Spinal cord (tissue), 10 donors: Measurements from ENCODE around the gene COL13A1. TPM values are rescaled to one million over a fixed set of nuclear protein-coding genes. Genes with fewer than 3 reads are reported as not detected.

Experiments
- DNase-seq, 6 donors: peaks; one replicate each; pipeline versions ENCODE4 v3.0.0 to v3.0.0-alpha.2; 2013 to 2015; ENCODE audit warnings: low spot score in 6 of 6, low read depth in 4 of 6
- H3K27ac ChIP-seq: one replicate; pipeline ENCODE4 v1.5.1; 2013; ENCODE audit warnings: low read depth, low read length, control low read depth
- H3K27me3 ChIP-seq: one replicate; pipeline ENCODE4 v1.6.1; 2013; ENCODE audit warnings: low read length; ENCODE audit not compliant: control insufficient read depth, insufficient read depth
- H3K36me3 ChIP-seq: one replicate; pipeline ENCODE4 v1.6.1; 2013; ENCODE audit warnings: low read length; ENCODE audit not compliant: control insufficient read depth, insufficient read depth
- H3K4me1 ChIP-seq: one replicate; pipeline ENCODE4 v1.6.1; 2013; ENCODE audit warnings: low read length; ENCODE audit not compliant: control insufficient read depth, insufficient read depth
- H3K4me3 ChIP-seq: one replicate; pipeline ENCODE4 v1.5.1; 2013; ENCODE audit warnings: low read depth, low read length, control low read depth
- H3K9me3 ChIP-seq: one replicate; pipeline ENCODE4 v1.6.1; 2013; ENCODE audit warnings: low read length; ENCODE audit not compliant: control insufficient read depth, insufficient read depth
- WGBS: methylation state at CpG from one replicate; pipeline ENCODE4 v1.1.5; 2013; ENCODE audit warnings: missing lambda C conversion rate; ENCODE audit not compliant: insufficient coverage; 5-methylcytosine and 5-hydroxymethylcytosine counted together
- polyA plus RNA-seq, 2 donors: library from polyadenylated mRNA; unstranded; fragments of 120-200 nt; gene quantifications; one replicate each; pipeline ENCODE4 v1.2.1, GENCODE V29; 2013; ENCODE audit not compliant: insufficient read length in 2 of 2
- total RNA-seq, 2 donors: library from RNA; depleted of rRNA in 1 of 2; stranded (reverse); fragments of 120-200 nt in 1 of 2; fragments of >200 nt in 1 of 2; gene quantifications; one replicate each; pipeline versions ENCODE4 v1.2.3 to v1.2.4, GENCODE V29; 2013 to 2014
- donor health status: healthy.

The COL13A1 gene
- total and polyA plus RNA-seq, 4 donors: 11.4 to 44.0 (median 22.1) TPM

DNA sequence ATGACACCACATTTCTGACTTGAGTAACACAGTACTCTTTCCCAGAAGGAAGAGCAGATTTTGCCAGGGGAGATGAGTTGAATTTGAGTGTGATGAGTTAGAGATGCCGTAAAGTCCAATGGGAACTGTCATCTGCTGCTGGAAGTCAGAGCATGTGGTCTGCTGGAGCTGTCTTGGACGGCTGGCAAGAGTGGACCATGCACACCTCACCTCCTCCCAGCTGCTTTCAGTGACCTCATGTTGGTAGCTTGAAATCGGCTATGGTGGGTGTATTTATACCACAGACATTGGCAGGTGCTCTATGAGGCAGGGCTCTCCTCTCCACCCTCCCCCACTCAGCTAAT lies 82.3 kb downstream of the COL13A1 start:
- Histone ChIP-seq H3K4me3 (no peak overlapping the region), H3K36me3 (no peaks in the 10 kb centered on the region), H3K27ac (no peak overlapping the region), H3K9me3 (no peaks in the 10 kb centered on the region), H3K4me1 (peaks cover 20% of the 10 kb centered on the region), H3K27me3 (no peaks in the 10 kb centered on the region)
- WGBS: 91% methylated on average over 1 of the region's 3 CpGs
- no peak for DNase-seq

DNA sequence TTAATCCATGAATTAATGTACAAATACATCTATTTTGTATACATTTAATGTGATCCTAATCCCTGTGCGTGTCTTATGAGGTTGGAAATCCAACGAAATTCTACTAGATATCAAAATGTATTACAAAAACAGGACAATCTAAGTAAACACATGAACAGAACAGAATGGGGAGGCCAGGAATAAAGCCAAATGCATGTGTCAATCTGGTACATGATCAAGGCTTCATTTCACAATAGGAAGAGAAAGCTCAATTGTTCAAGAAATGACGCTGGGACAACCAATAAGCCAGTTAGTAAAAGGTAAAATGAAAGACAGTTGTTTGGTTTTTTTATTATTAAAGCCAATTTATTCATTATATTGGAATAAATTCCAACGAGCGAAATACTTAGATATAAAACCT lies 83.0 kb downstream of the COL13A1 start:
- Histone ChIP-seq H3K9me3 (no peaks in the 10 kb centered on the region), H3K4me1 (peaks cover 18% of the 10 kb centered on the region), H3K4me3 (no peak overlapping the region), H3K27me3 (no peaks in the 10 kb centered on the region), H3K27ac (no peak overlapping the region), H3K36me3 (no peaks in the 10 kb centered on the region)
- no peak for DNase-seq
- no CpG with 5 or more reads among the region's 5 CpGs for WGBS

DNA sequence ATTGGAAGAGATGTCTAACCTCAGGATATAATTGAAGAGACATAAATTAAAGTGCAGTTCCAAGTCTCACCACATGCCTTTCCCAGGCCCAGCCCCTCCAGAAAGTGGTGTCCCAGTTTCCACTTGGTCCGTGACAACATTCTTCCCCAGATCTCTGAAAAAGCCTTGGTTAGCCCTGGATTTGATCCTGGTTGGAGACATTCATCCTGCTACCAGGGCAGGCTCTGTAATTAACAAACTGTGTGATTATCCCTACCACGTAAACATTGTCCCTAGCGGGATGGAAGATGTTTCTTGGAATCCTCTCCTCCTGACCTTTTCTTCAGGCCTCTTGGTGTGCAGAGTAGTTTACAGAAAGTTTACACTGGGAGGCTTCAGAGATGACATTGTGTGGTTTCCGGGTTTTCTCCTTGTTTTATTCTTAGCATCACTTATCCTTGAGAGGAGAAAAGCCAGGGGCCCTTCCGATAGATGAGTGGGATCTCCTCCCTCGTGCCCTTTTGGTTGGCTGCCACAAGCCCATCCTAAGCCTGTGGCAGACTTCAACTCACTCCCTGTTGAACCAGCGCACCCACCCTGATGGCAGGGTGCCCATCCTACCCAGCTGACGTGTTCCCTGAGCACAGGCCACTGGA lies 83.8 kb downstream of the COL13A1 start:
- no peak overlapping the region for H3K27ac ChIP-seq
- H3K9me3 ChIP-seq: no peaks in the 10 kb centered on the region
- 69% methylated on average over 4 of the region's 8 CpGs for WGBS
- H3K4me3 ChIP-seq: no peak overlapping the region
- peaks cover 13% of the 10 kb centered on the region for H3K4me1 ChIP-seq
- no peaks in the 10 kb centered on the region for H3K27me3 ChIP-seq
- H3K36me3 ChIP-seq: no peaks in the 10 kb centered on the region
- no peak for DNase-seq

DNA sequence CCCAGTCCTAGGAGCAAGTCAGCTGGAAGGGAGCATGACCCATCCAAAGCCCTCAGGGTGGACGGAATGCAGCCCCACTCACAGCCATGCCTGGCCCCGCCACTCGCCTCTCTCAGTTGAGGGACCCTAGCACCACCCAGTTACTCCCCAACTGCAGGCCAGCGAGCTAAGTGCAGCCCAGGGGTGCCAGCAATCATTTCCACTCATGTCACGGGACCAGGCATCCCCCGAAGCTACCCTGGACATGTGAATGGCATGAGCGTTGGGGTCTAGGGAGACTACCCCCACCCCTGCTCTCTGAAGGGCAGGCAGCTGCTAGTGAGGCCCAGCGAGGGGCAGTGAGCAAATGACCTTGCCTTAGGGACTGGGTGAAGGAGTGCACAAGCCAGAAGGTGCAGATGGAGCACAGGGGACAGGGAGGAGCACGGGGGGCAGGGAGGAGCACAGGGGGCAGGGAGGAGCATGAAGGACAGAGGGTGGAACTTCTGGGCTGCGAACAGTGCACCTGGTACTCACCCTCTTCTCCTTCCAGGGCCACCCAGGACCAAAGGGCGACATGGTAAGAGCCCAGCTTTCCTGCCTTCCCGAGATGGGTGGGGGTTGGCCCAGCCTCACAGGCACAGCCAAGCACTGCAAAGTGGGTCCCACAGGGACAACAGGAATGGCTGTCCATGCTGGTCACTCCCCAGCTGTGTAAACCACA lies 87.3 kb downstream of the COL13A1 start:
- 87% methylated on average over 11 of the region's 12 CpGs for WGBS

DNA sequence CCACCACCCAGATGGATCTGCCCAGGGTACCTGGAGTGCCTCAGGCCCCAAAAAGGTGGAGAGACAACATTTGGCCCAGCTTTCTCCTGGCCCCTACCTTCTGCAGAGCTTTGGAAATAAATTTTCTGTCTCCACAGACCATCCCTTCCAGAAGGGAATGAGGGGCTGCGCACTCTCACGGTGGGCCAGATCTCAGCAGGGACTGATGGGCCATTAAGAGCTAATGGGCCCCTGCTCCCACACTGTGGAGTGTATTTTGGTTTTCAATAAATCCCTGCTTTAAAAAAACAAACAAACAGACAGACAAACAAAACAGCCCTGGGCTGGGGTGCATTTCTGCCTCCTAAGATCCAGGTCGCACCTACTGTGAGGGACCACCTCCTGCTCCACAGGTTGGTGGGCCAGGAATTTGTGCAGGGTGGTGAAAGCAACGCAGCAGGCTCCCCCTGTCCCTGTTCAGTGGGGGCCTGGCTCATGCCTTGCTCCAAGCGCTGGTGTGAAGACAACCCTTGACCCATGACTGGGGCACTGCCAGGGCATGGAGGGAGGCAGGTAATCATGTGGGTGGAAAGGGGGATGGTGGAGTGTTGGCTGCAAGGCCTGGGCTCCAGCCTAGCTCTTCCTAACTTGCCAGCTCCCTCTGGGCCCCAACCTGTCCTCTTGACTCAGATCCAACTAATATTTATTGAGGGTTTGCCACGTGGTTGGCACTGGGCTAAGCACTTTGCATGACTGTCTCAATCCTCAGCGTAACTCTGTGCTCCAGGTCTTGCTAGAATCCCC lies 88.5 kb downstream of the COL13A1 start:
- H3K9me3 ChIP-seq: no peaks in the 10 kb centered on the region
- H3K27me3 ChIP-seq: no peaks in the 10 kb centered on the region
- no peaks in the 10 kb centered on the region for H3K36me3 ChIP-seq
- peak in 1 of 6 donors; percentile 69 for DNase-seq
- 80% methylated on average over 4 of the region's 7 CpGs for WGBS
- no peak overlapping the region for H3K27ac ChIP-seq
- H3K4me1 ChIP-seq: peaks cover 6% of the 10 kb centered on the region
- no peak overlapping the region for H3K4me3 ChIP-seq

More for the DNA sequence above, 87.3 kb downstream of the COL13A1 start:
- Histone ChIP-seq H3K4me1 (peaks cover 3% of the 10 kb centered on the region), H3K27me3 (no peaks in the 10 kb centered on the region), H3K4me3 (no peak overlapping the region), H3K9me3 (no peaks in the 10 kb centered on the region), H3K27ac (no peak overlapping the region), H3K36me3 (no peaks in the 10 kb centered on the region)
- DNase-seq: no peak

DNA sequence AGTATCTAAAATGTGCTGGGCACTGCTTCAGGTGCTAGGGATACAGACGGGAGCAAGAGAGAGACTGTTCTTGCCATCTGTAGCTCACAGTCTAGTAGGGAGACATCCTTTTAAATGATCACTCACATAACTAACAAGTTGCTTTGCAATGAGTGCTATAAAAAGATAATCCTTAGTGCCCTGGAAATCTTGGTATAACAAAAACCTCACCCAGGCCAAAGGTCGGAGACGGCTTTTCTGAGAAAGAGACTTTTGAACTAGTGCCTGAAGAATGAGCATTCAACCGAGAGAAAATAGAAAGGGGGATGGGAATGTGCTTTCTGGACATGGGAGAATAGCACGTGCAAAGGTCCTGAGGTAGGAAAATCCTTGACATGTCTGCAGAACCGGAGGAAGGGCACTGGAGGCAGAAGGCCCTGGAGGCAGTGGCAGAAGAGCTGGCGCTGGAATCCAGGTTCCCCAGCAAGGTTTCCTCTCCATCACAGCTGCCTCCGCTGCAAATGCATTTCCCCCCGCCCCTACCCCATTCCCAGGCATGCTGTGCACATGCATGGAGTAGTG lies 89.4 kb downstream of the COL13A1 start:
- no peaks in the 10 kb centered on the region for H3K36me3 ChIP-seq
- peaks cover 15% of the 10 kb centered on the region for H3K4me1 ChIP-seq
- H3K4me3 ChIP-seq: no peak overlapping the region
- WGBS: 93% methylated on average over 6 of the region's 9 CpGs
- H3K9me3 ChIP-seq: no peaks in the 10 kb centered on the region
- no peaks in the 10 kb centered on the region for H3K27me3 ChIP-seq
- no peak for DNase-seq
- H3K27ac ChIP-seq: no peak overlapping the region

DNA sequence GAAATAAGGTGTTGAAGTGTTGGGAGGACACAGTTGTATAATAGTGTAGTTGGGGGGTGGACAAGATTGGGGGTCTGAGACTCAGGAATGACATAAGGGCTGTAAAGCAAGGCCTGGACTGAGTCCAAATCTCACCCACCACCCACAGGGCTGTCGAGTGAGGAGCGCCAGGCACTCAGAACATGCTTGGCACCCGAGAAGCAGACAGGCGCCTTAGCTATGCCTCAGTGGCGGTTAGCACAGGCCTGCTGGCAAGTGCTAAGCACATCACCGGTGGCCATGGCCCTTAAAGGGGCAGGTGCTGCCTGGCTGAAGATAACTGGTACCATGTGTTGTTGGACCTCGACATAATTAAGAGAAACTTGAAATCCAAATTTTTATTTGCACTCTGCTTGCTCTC lies 90.7 kb downstream of the COL13A1 start:
- DNase-seq: peak in 2 of 6 donors; percentile 47 to 76
- WGBS: 30% methylated on average over 6 of the region's 7 CpGs
- peaks cover 28% of the 10 kb centered on the region for H3K4me1 ChIP-seq
- H3K27ac ChIP-seq: no peak overlapping the region
- no peaks in the 10 kb centered on the region for H3K36me3 ChIP-seq
- H3K4me3 ChIP-seq: no peak overlapping the region
- no peaks in the 10 kb centered on the region for H3K27me3 ChIP-seq
- H3K9me3 ChIP-seq: no peaks in the 10 kb centered on the region

DNA sequence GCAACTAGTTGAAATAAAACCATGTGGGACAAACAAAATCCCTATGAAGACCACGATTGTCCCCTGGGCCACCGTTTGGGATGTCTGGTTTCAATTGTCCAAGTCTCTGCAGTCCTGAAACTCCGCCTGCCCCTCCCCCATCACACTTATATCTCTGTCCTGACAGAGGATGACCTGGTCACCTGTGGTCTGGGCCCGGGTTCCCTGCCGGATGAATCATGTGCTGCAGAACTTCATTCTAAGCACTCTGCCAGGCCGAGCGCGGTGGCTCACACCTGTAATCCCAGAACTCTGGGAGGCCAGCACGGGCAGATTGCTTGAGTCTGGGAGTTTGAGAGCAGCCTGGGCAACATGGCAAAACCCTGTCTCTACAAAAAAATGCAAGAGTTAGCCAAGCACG lies 91.1 kb downstream of the COL13A1 start:
- H3K4me3 ChIP-seq: no peak overlapping the region
- no peak for DNase-seq
- 90% methylated on average over 9 of the region's 10 CpGs for WGBS

DNA sequence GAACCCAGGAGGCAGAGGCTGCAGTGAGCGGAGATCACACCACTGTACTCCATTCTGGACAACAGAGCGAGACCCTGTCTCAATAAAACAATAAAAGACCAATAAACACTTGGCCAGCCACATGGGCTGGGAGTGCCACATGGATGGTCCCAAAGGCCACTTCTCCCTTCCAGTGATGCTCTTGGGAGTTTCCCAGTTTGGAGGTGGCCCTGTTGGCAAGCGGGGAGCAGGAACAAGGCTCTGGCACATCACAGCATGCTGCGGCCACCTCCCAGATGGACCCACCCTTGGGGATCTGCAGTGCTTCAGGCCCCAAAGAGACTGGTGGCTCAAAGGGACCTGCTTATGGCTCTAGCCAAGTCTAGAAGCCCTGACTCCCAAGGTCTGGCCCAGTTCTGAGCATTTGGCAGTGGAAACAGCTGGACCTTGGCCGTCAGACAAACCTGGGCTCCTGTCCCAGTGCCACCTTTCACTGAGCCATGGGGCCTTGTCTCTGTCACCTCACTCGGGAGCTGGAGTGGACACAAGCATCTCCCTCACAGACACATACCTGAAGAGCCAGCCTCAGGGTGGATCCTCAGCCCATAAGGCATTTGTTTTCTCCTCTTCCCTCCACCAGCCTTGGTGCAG lies 91.7 kb downstream of the COL13A1 start:
- 92% methylated on average over 6 of the region's 6 CpGs for whole genome bisulfite sequencing
- H3K9me3 ChIP-seq: no peaks in the 10 kb centered on the region
- no peak overlapping the region for H3K4me3 ChIP-seq
- DNase-seq: no peak
- no peaks in the 10 kb centered on the region for H3K36me3 ChIP-seq
- no peaks in the 10 kb centered on the region for H3K27me3 ChIP-seq
- peaks cover 35% of the 10 kb centered on the region for H3K4me1 ChIP-seq
- no peak overlapping the region for H3K27ac ChIP-seq

More for the DNA sequence above, 91.1 kb downstream of the COL13A1 start:
- no peak overlapping the region for H3K27ac ChIP-seq
- no peaks in the 10 kb centered on the region for H3K9me3 ChIP-seq
- H3K36me3 ChIP-seq: no peaks in the 10 kb centered on the region
- H3K4me1 ChIP-seq: peaks cover 30% of the 10 kb centered on the region
- H3K27me3 ChIP-seq: no peaks in the 10 kb centered on the region
